Measurements from ENCODE around the gene RAMACL.

DNA sequence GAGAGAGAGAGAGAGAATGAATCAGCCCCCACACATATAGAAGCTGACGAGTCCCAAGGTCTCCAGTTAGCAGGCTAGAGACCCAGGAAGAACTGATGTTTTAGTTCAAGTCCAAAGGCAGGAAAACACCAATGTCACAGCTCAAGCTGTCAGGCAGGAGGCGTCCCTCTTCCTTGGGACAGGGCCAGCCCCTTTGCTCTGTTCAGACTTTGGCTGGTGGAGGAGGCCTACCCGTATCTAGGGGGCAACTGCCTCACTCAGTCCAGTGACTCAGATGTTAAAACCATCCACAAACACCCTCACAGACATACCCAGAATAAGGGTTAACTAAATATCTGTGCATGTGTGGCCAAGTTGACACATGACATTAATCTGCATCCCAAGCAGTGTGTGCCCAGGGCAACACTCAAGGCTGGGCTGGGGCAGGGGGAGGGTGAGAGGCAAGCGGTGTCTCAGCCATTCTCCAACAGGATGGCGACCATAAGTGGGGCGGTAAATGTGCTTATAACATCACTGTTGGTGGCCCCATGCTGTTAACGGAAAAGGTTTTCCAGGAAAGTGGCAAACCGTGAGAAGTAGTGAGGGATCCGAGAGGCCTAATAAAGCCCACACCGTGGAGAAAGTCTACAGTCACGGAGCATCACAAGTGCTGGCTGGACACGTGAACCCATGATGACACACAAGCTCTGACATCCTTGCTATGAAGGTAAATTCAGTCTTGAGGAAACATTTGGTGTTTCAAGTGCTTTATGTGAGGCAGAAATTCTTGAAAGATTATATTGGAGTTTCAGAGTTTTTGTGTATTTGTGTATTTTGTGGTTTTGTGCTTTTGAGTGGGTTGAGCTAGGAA is 28.1 kb downstream of the RAMACL start:
- TF ChIP-seq, protein P1, sequence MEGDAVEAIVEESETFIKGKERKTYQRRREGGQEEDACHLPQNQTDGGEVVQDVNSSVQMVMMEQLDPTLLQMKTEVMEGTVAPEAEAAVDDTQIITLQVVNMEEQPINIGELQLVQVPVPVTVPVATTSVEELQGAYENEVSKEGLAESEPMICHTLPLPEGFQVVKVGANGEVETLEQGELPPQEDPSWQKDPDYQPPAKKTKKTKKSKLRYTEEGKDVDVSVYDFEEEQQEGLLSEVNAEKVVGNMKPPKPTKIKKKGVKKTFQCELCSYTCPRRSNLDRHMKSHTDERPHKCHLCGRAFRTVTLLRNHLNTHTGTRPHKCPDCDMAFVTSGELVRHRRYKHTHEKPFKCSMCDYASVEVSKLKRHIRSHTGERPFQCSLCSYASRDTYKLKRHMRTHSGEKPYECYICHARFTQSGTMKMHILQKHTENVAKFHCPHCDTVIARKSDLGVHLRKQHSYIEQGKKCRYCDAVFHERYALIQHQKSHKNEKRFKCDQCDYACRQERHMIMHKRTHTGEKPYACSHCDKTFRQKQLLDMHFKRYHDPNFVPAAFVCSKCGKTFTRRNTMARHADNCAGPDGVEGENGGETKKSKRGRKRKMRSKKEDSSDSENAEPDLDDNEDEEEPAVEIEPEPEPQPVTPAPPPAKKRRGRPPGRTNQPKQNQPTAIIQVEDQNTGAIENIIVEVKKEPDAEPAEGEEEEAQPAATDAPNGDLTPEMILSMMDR (IDR thresholded peaks at IDR 0.05): no peak
- no peak for TF ChIP-seq POLR2A (IDR thresholded peaks at IDR 0.05)
